SK-N-MC (cell line): Measurements from ENCODE around the gene CACNG7.

Experiments
- DNase-seq: peaks from one replicate; pipeline ENCODE4 v3.0.0-alpha.2; 2011; ENCODE audit warnings: low read depth, low spot score
- H3K27ac ChIP-seq: fragments of 200-600 bp; sonication (generic); 2 replicates; pipeline ENCODE4 v1.5.1; 2016; ENCODE audit warnings: mixed run types
- H3K36me3 ChIP-seq: fragments of 200-600 bp; sonication (generic); 2 replicates; pipeline ENCODE4 v1.6.1; 2017; ENCODE audit warnings: antibody characterized with exemption, low read length, mixed read lengths; ENCODE audit not compliant: insufficient read depth
- H3K4me3 ChIP-seq: fragments of 200-600 bp; sonication (generic); 2 replicates; pipeline ENCODE4 v1.5.1; 2016
- H3K9ac ChIP-seq: fragments of 200-600 bp; sonication (generic); 2 replicates; pipeline ENCODE4 v1.8.0; 2017; ENCODE audit warnings: mixed run types, mixed read lengths; ENCODE audit not compliant: insufficient read length
- H3K9me3 ChIP-seq: fragments of 200-600 bp; sonication (generic); 2 replicates; pipeline ENCODE4 v1.6.1; 2017; ENCODE audit warnings: low read depth, mild to moderate bottlenecking, antibody characterized with exemption, low read length, moderate library complexity, mixed read lengths
- EZH2 ChIP-seq: fragments of 200-600 bp; sonication (generic); IDR thresholded peaks from one replicate; pipeline ENCODE4 v1.6.1; 2017; ENCODE audit warnings: antibody characterized with exemption
- FOXP2 ChIP-seq: optimal IDR thresholded peaks from 2 replicates; pipeline ENCODE3; 2011; ENCODE audit warnings: mild to moderate bottlenecking, moderate library complexity; ENCODE audit not compliant: insufficient read depth; ENCODE audit errors: extremely low read length, control extremely low read depth
- POLR2AphosphoS5 ChIP-seq: IDR thresholded peaks from 2 replicates; pipeline ENCODE4 v1.6.1; 2012; ENCODE audit warnings: mild to moderate bottlenecking, low read depth, low read length, borderline replicate concordance

CACNG7 gene

GRCh38 chr19:53988981-53989380 lies 79.9 kb downstream of the CACNG7 start:
- H3K9ac ChIP-seq, result no peak overlapping the region
- TF ChIP-seq FOXP2, result no peak
- TF ChIP-seq EZH2, result no peak
- no peak for TF ChIP-seq POLR2AphosphoS5
- no peak for DNase-seq
- no peaks in the 10 kb centered on the region for H3K36me3 ChIP-seq
- no peak overlapping the region for H3K4me3 ChIP-seq
- H3K9me3 ChIP-seq, result no peaks in the 10 kb centered on the region
- H3K27ac ChIP-seq, result no peak overlapping the region

GRCh38 chr19:53989600-53990533 lies 80.8 kb downstream of the CACNG7 start:
- no peaks in the 10 kb centered on the region for H3K36me3 ChIP-seq
- H3K9ac ChIP-seq, result no peak overlapping the region
- no peak for TF ChIP-seq POLR2AphosphoS5
- TF ChIP-seq FOXP2, result no peak
- no peak for TF ChIP-seq EZH2
- H3K4me3 ChIP-seq, result no peak overlapping the region
- no peak overlapping the region for H3K27ac ChIP-seq
- no peaks in the 10 kb centered on the region for H3K9me3 ChIP-seq
- DNase-seq, result no peak

- Histone ChIP-seq H3K27ac (no peak within 1 kb of the TSS), H3K4me3 (no peak within 1 kb of the TSS), H3K9ac (no peak within 1 kb of the TSS), H3K36me3 (no peaks in the 10 kb centered on the region), H3K9me3 (no peaks in the 10 kb centered on the region)
- DNase-seq, result no peak
- no peak for TF ChIP-seq POLR2AphosphoS5
- no peak for TF ChIP-seq EZH2
- TF ChIP-seq FOXP2, result no peak
Observed at GRCh38 chr19:53991224-53992113, 82.4 kb downstream of the CACNG7 start, which contains the start of gene CACNG6. TSS of gene CACNG6 (plus strand) at chr19:53991637. CDS start at chr19:53992878, 1,241 bp downstream.

- TF ChIP-seq POLR2AphosphoS5, result no peak
- TF ChIP-seq EZH2, result peak; percentile 58
- Histone ChIP-seq H3K9me3 (no peaks in the 10 kb centered on the region), H3K4me3 (no peak overlapping the region), H3K27ac (no peak overlapping the region), H3K9ac (no peak overlapping the region), H3K36me3 (no peaks in the 10 kb centered on the region)
- DNase-seq, result no peak
Observed at GRCh38 chr19:53992211-53992610, 83.1 kb downstream of the CACNG7 start.

- no peak for DNase-seq
- H3K9ac ChIP-seq, result no peak overlapping the region
- no peaks in the 10 kb centered on the region for H3K9me3 ChIP-seq
- TF ChIP-seq POLR2AphosphoS5, result no peak
- TF ChIP-seq FOXP2, result no peak
- no peak for TF ChIP-seq EZH2
- H3K36me3 ChIP-seq, result no peaks in the 10 kb centered on the region
- no peak overlapping the region for H3K27ac ChIP-seq
- H3K4me3 ChIP-seq, result no peak overlapping the region
Observed at GRCh38 chr19:53992815-53993214, 83.7 kb downstream of the CACNG7 start.

GRCh38 chr19:53993448-53993847 lies 84.4 kb downstream of the CACNG7 start:
- no peak for TF ChIP-seq EZH2
- TF ChIP-seq POLR2AphosphoS5, result no peak
- no peak for TF ChIP-seq FOXP2
- H3K27ac ChIP-seq, result no peak overlapping the region
- DNase-seq, result no peak
- H3K9ac ChIP-seq, result no peak overlapping the region
- H3K4me3 ChIP-seq, result no peak overlapping the region
- H3K36me3 ChIP-seq, result no peaks in the 10 kb centered on the region
- no peaks in the 10 kb centered on the region for H3K9me3 ChIP-seq
